ENCODE measurements around the gene FMC1.

- TF ChIP-seq CTCF (IDR thresholded peaks at IDR 0.05) (no peak), POLR2AphosphoS5 (IDR thresholded peaks at IDR 0.05) (no peak), POLR2A (IDR thresholded peaks at IDR 0.05) (no peak)
Measured at GRCh38 chr7:139292821-139293220, 48.3 kb upstream of the FMC1 start.
